ENCODE data around the gene SH3RF3. TPM values are rescaled to one million over a fixed set of nuclear protein-coding genes. Genes with fewer than 3 reads are reported as not detected.
A peak's percentile ranks its signal among the peaks of the same experiment; 100 is the strongest.

SH3RF3 gene
- total RNA-seq, 1 donor from 2014 or later = 1.3 TPM

- H3K36me3 Mint-ChIP-seq (ENCODE audit: insufficient read depth) = no peaks in the 10 kb centered on the region
- peak overlapping the region; percentile 4 for H3K27ac Mint-ChIP-seq
Measured at GRCh38 chr2:109499566-109499965, 370.6 kb downstream of the SH3RF3 start.

GRCh38 chr2:109500910-109501309, 371.9 kb downstream of the SH3RF3 start:
- Mint-ChIP-seq H3K4me3 (ENCODE audit: low read depth) (no peak overlapping the region), H3K4me1 (ENCODE audit: low read depth) (peaks cover 6% of the 10 kb centered on the region), H3K36me3 (ENCODE audit: insufficient read depth) (no peaks in the 10 kb centered on the region), H3K27ac (no peak overlapping the region), H3K9me3 (ENCODE audit: low read depth) (peaks cover 3% of the 10 kb centered on the region), H3K27me3 (peaks cover 6% of the 10 kb centered on the region)
- no peak for TF ChIP-seq CTCF (IDR thresholded peaks at IDR 0.05; ENCODE audit: unreplicated experiment)
- DNase-seq (ENCODE audit: low spot score, unreplicated experiment) = no peak

More at GRCh38 chr2:109499566-109499965, 370.6 kb downstream of the SH3RF3 start:
- no peak for TF ChIP-seq CTCF (IDR thresholded peaks at IDR 0.05; ENCODE audit: unreplicated experiment)
- Mint-ChIP-seq H3K9me3 (ENCODE audit: low read depth) (peaks cover 3% of the 10 kb centered on the region), H3K4me3 (ENCODE audit: low read depth) (no peak overlapping the region), H3K27me3 (peaks cover 5% of the 10 kb centered on the region), H3K4me1 (ENCODE audit: low read depth) (peaks cover 6% of the 10 kb centered on the region)
- DNase-seq (ENCODE audit: low spot score, unreplicated experiment) = no peak

GRCh38 chr2:109501461-109501860, 372.5 kb downstream of the SH3RF3 start:
- Mint-ChIP-seq H3K4me1 (ENCODE audit: low read depth) (peaks cover 6% of the 10 kb centered on the region), H3K27me3 (peaks cover 6% of the 10 kb centered on the region), H3K27ac (no peak overlapping the region), H3K36me3 (ENCODE audit: insufficient read depth) (no peaks in the 10 kb centered on the region), H3K9me3 (ENCODE audit: low read depth) (no peaks in the 10 kb centered on the region), H3K4me3 (ENCODE audit: low read depth) (no peak overlapping the region)
- no peak for DNase-seq (ENCODE audit: low spot score, unreplicated experiment)
- TF ChIP-seq CTCF (IDR thresholded peaks at IDR 0.05; ENCODE audit: unreplicated experiment) = no peak

- TF ChIP-seq CTCF (IDR thresholded peaks at IDR 0.05; ENCODE audit: unreplicated experiment) = no peak
- no peak overlapping the region for H3K4me3 Mint-ChIP-seq (ENCODE audit: low read depth)
- H3K4me1 Mint-ChIP-seq (ENCODE audit: low read depth) = peaks cover 6% of the 10 kb centered on the region
- no peak for DNase-seq (ENCODE audit: low spot score, unreplicated experiment)
- no peak overlapping the region for H3K27ac Mint-ChIP-seq
- no peaks in the 10 kb centered on the region for H3K36me3 Mint-ChIP-seq (ENCODE audit: insufficient read depth)
- peaks cover 6% of the 10 kb centered on the region for H3K27me3 Mint-ChIP-seq
- H3K9me3 Mint-ChIP-seq (ENCODE audit: low read depth) = no peaks in the 10 kb centered on the region
Measured at GRCh38 chr2:109503191-109503590, 374.2 kb downstream of the SH3RF3 start.

- TF ChIP-seq CTCF (IDR thresholded peaks at IDR 0.05; ENCODE audit: unreplicated experiment) = no peak
Measured at GRCh38 chr2:109507217-109507616, 378.2 kb downstream of the SH3RF3 start.

More at GRCh38 chr2:109507217-109507616, 378.2 kb downstream of the SH3RF3 start:
- no peak for DNase-seq (ENCODE audit: low spot score, unreplicated experiment)
- Mint-ChIP-seq H3K4me3 (ENCODE audit: low read depth) (no peak overlapping the region), H3K36me3 (ENCODE audit: insufficient read depth) (no peaks in the 10 kb centered on the region), H3K27ac (no peak overlapping the region), H3K9me3 (ENCODE audit: low read depth) (no peaks in the 10 kb centered on the region), H3K27me3 (peaks cover 6% of the 10 kb centered on the region), H3K4me1 (ENCODE audit: low read depth) (no peaks in the 10 kb centered on the region)
